ENCODE results near the gene SPATA32. TPM values are rescaled to one million over a fixed set of nuclear protein-coding genes. Genes with fewer than 3 reads are reported as not detected.

The SPATA32 gene, protein sequence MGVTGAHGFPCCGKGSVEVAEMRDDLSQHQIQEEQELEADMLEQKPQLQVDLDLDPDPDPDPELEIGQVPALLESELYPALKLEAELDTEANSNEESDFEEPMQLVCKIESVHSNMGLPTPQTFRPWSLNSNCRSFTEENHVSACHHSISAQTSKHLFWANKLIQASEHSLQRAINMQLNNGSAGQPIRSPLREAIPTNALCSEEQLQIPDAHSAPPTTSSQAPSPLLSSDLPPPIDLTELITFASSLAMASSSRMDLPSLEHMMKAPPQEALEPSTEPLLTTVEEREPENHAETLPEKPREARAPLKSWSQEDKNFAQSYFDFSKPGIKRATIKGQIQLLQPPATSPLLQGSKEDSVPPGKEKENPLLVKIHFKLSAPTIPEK
- not detected in 2 replicates for polyA plus RNA-seq (2013)

DNA sequence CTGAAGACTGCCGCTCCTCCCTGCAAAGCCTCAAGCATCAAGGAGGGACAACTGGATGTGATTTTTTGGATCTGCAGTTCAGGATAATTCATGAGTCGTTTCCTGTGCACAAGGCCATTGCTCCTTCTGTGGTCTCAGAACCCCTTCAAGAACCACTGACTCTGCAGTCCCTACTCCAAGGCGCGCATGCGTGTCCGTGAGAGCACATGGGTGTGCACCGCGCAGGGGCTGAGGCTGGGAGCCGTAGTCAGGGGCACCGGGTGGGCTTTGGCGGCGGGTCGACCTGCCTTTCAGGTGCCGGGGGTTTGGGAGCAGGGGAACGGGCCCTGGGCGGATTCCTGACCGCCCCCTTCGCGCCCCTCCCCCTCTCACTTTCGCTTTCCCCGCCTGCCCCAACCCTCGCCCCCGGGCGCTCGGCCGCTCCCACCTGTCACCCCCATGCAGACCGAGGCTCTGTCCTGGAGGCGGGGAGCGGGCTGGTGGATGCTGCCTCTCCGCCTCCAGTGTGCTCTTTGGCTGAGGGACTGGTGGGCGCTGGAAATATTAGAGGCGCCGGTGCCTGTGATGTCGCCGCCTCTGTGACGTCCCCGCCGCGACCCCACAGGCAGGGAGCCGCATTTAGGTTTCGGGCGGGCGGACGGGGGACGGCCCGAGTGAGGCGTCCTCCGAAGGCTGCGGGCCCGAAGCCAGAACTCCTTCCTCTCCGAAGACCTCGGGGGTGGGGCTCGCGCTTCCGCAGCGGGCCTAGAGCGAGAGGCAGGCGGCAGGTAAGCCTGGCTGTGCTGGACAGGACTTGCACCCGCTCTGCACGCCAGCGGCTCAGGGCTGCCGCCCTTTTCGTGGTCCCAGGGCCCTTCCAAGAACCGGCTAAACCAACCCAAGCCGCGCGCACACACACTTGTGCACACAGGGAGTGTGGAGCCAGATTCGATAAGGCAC, at the start of gene SPATA32:
TSS of gene SPATA32 (minus strand) at position 518 of the 939 bp plus-strand sequence. CDS start at position 440, 78 bp downstream.
- Histone ChIP-seq H4K91ac (ENCODE audit: low read depth, low read length) (no peak within 1 kb of the TSS), H4K8ac (ENCODE audit: low read depth, low read length) (peak within 1 kb of the TSS; percentile 3), H3K4me2 (ENCODE audit: low read length) (peak within 1 kb of the TSS; percentile 68), H3K4me1 (ENCODE audit: control insufficient read depth in 1 of 2, insufficient read depth in 2 of 2, low read length in 2 of 2) (peaks cover 0 to 8% of the 10 kb centered on the region in 2 experiments), H3K27ac (ENCODE audit: low read depth, low read length) (no peak within 1 kb of the TSS), H3K79me2 (ENCODE audit: control insufficient read depth, insufficient read depth, low read length, poor library complexity) (no peaks in the 10 kb centered on the region), H2BK5ac (ENCODE audit: low read depth, low read length, poor library complexity) (no peak within 1 kb of the TSS), H3K14ac (ENCODE audit: low read length) (no peak within 1 kb of the TSS), H2AK5ac (ENCODE audit: low read length) (no peak within 1 kb of the TSS), H3K18ac (ENCODE audit: low read length) (no peak within 1 kb of the TSS), H3K27me3 (ENCODE audit: insufficient read depth, low read length) (no peaks in the 10 kb centered on the region), H2BK12ac (ENCODE audit: low read length) (no peak within 1 kb of the TSS), H2BK120ac (ENCODE audit: insufficient read depth, low read length, poor library complexity) (no peak within 1 kb of the TSS), H2AFZ (ENCODE audit: insufficient read depth, low read length, poor library complexity) (peak within 1 kb of the TSS; percentile 7), H3K36me3 (ENCODE audit: control insufficient read depth in 1 of 2, insufficient read depth in 2 of 2, low read length in 2 of 2) (peaks cover 18 to 26% of the 10 kb centered on the region in 2 experiments), H3K9me3 (ENCODE audit: insufficient read depth, low read depth, low read length) (no peaks in the 10 kb centered on the region), H3K4me3 (ENCODE audit: low read depth, low read length) (peak within 1 kb of the TSS; percentile 63), H3K9ac (ENCODE audit: low read length) (no peak within 1 kb of the TSS), H3K4ac (ENCODE audit: low read depth, low read length) (no peak within 1 kb of the TSS), H3K23ac (ENCODE audit: low read length) (no peak within 1 kb of the TSS), H3K79me1 (ENCODE audit: low read length) (no peaks in the 10 kb centered on the region), H4K12ac (ENCODE audit: low read depth, low read length) (no peak within 1 kb of the TSS)
- WGBS (ENCODE audit: extremely low coverage, insufficient coverage, insufficient read length), result no CpG with 5 or more reads among the region's 68 CpGs
- peak; percentile 40 to 58 for DNase-seq

DNA sequence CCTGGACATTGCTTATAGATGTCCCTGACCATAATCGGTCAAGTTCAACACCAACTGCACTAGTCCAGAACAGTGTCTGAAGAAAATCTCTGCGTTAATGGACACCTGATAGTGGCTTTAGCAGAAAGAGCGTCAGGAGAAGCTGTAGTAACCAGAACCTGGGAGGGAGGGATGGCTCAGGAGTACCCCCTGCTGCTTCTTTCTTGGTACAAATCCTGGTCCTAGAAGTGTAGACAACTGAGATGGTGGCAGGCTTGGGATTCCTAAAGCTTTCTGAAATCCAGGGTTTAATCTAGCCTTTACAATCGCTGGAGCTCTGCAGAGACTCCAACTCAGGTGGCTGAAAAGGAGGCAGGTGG, 49.5 kb upstream of the SPATA32 start:
- Histone ChIP-seq H2BK12ac (ENCODE audit: low read length) (no peak overlapping the region), H3K79me2 (ENCODE audit: control insufficient read depth, insufficient read depth, low read length, poor library complexity) (peaks cover 1% of the 10 kb centered on the region), H2BK120ac (ENCODE audit: insufficient read depth, low read length, poor library complexity) (no peak overlapping the region), H3K9me3 (ENCODE audit: insufficient read depth, low read depth, low read length) (peaks cover 3% of the 10 kb centered on the region), H2AFZ (ENCODE audit: insufficient read depth, low read length, poor library complexity) (no peak overlapping the region), H4K8ac (ENCODE audit: low read depth, low read length) (no peak overlapping the region), H3K14ac (ENCODE audit: low read length) (no peak overlapping the region), H3K27ac (ENCODE audit: low read depth, low read length) (peak overlapping the region; percentile 3), H4K91ac (ENCODE audit: low read depth, low read length) (no peak overlapping the region), H3K79me1 (ENCODE audit: low read length) (peaks cover 2% of the 10 kb centered on the region), H3K36me3 (ENCODE audit: control insufficient read depth in 1 of 2, insufficient read depth in 2 of 2, low read length in 2 of 2) (no peaks in the 10 kb centered on the region), H2AK5ac (ENCODE audit: low read length) (no peak overlapping the region), H4K12ac (ENCODE audit: low read depth, low read length) (no peak overlapping the region), H3K4me2 (ENCODE audit: low read length) (peak overlapping the region; percentile 9), H3K9ac (ENCODE audit: low read length) (no peak overlapping the region), H3K27me3 (ENCODE audit: insufficient read depth, low read length) (no peaks in the 10 kb centered on the region), H3K4ac (ENCODE audit: low read depth, low read length) (no peak overlapping the region), H3K23ac (ENCODE audit: low read length) (no peak overlapping the region), H3K4me1 (ENCODE audit: control insufficient read depth in 1 of 2, insufficient read depth in 2 of 2, low read length in 2 of 2) (peaks cover 13 to 18% of the 10 kb centered on the region in 2 experiments), H3K4me3 (ENCODE audit: low read depth, low read length) (no peak overlapping the region), H3K18ac (ENCODE audit: low read length) (no peak overlapping the region), H2BK5ac (ENCODE audit: low read depth, low read length, poor library complexity) (no peak overlapping the region)
- WGBS (ENCODE audit: extremely low coverage, insufficient coverage, insufficient read length), result no CpG with 5 or more reads among the region's 4 CpGs
- no peak for DNase-seq

DNA sequence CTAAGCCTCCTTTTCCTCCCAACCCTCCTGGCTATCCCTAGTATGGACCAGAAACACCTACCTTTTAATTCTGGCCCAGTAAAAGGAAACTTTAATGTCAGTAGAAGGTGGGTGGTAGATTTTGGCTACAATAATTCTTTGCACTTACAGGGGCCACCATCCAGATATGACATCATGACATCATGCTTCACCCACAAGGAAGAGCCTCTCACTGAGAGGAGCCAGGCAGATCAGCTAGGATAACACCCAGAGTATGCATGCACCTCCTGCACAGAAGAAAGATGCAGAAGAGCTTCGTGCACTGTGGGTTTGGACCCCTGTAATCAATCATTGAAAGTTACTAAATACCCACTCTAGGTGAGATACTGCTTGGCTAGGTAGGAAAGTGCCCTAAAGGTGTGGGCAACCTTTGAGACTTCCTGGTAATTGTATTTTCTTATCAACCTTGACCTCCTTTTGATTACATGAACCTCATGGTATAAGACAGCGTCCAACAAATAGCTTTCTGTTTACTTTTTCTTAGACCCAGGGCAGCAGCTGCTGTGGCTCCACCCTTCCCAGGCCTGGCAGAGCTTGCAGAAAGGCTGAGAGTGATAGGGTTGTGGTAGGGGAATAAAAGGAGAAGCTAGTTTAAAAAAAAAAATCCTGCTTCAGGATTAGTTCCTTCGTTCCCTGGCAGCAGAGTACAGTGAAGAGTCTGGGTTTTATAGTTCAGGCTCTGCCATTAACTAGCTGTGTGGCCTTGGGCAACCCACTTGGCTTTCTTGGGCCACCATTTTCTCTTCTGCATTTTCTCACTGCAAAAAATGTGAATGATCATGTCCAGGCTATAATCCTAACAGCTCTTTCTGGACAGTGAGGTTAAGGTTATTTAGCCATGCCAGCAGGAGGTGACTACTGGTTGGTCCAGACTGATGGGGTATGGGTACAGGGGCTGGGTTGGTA, 48.8 kb upstream of the SPATA32 start:
- Histone ChIP-seq H3K79me2 (ENCODE audit: control insufficient read depth, insufficient read depth, low read length, poor library complexity) (no peaks in the 10 kb centered on the region), H3K4ac (ENCODE audit: low read depth, low read length) (no peak overlapping the region), H3K4me3 (ENCODE audit: low read depth, low read length) (no peak overlapping the region), H3K23ac (ENCODE audit: low read length) (no peak overlapping the region), H4K12ac (ENCODE audit: low read depth, low read length) (no peak overlapping the region), H2BK5ac (ENCODE audit: low read depth, low read length, poor library complexity) (no peak overlapping the region), H2AFZ (ENCODE audit: insufficient read depth, low read length, poor library complexity) (no peak overlapping the region), H3K27me3 (ENCODE audit: insufficient read depth, low read length) (no peaks in the 10 kb centered on the region), H4K8ac (ENCODE audit: low read depth, low read length) (no peak overlapping the region), H3K4me1 (ENCODE audit: control insufficient read depth in 1 of 2, insufficient read depth in 2 of 2, low read length in 2 of 2) (peaks cover 10 to 13% of the 10 kb centered on the region in 2 experiments), H3K79me1 (ENCODE audit: low read length) (no peaks in the 10 kb centered on the region), H3K9ac (ENCODE audit: low read length) (no peak overlapping the region), H4K91ac (ENCODE audit: low read depth, low read length) (no peak overlapping the region), H3K4me2 (ENCODE audit: low read length) (no peak overlapping the region), H2AK5ac (ENCODE audit: low read length) (no peak overlapping the region), H3K14ac (ENCODE audit: low read length) (no peak overlapping the region), H3K9me3 (ENCODE audit: insufficient read depth, low read depth, low read length) (peaks cover 3% of the 10 kb centered on the region), H3K36me3 (ENCODE audit: control insufficient read depth in 1 of 2, insufficient read depth in 2 of 2, low read length in 2 of 2) (peaks cover 0 to under 1% of the 10 kb centered on the region in 2 experiments), H2BK120ac (ENCODE audit: insufficient read depth, low read length, poor library complexity) (no peak overlapping the region), H2BK12ac (ENCODE audit: low read length) (no peak overlapping the region), H3K27ac (ENCODE audit: low read depth, low read length) (no peak overlapping the region), H3K18ac (ENCODE audit: low read length) (no peak overlapping the region)
- DNase-seq, result no peak
- no CpG with 5 or more reads among the region's 3 CpGs for WGBS (ENCODE audit: extremely low coverage, insufficient coverage, insufficient read length)

DNA sequence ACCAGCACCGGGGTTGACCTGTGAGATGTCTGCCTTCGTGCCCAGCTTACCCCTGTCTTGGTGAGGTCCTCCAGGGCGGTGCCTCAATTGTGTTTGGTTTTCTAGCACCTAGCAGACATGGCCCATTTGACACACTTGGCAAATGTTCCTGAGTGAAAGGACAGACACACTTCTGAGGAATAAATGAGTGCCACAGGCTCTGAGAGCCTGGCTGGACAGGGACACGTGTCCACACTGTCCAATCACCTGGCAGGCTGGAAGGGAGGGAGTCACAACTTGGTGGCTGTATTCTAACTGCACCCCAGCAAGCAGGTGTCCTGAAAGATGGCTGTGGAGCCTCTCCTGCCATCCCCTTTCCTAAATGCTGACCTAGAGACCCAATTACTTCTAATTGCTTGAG, 47.5 kb upstream of the SPATA32 start:
- WGBS (ENCODE audit: extremely low coverage, insufficient coverage, insufficient read length), result no CpG with 5 or more reads among the region's 4 CpGs
- no peak overlapping the region for H3K27ac ChIP-seq (ENCODE audit: low read depth, low read length)
- H3K36me3 ChIP-seq (ENCODE audit: control insufficient read depth in 1 of 2, insufficient read depth in 2 of 2, low read length in 2 of 2), result peaks cover 0 to 2% of the 10 kb centered on the region in 2 experiments
- no peak overlapping the region for H2AK5ac ChIP-seq (ENCODE audit: low read length)
- no peak overlapping the region for H3K4ac ChIP-seq (ENCODE audit: low read depth, low read length)
- no peak overlapping the region for H4K91ac ChIP-seq (ENCODE audit: low read depth, low read length)
- peaks cover 3% of the 10 kb centered on the region for H3K9me3 ChIP-seq (ENCODE audit: insufficient read depth, low read depth, low read length)
- no peaks in the 10 kb centered on the region for H3K79me1 ChIP-seq (ENCODE audit: low read length)
- peaks cover 10 to 13% of the 10 kb centered on the region in 2 experiments for H3K4me1 ChIP-seq (ENCODE audit: control insufficient read depth in 1 of 2, insufficient read depth in 2 of 2, low read length in 2 of 2)
- no peak overlapping the region for H4K8ac ChIP-seq (ENCODE audit: low read depth, low read length)
- no peak overlapping the region for H2BK120ac ChIP-seq (ENCODE audit: insufficient read depth, low read length, poor library complexity)
- H3K18ac ChIP-seq (ENCODE audit: low read length), result no peak overlapping the region
- no peak overlapping the region for H2BK5ac ChIP-seq (ENCODE audit: low read depth, low read length, poor library complexity)
- no peak overlapping the region for H3K14ac ChIP-seq (ENCODE audit: low read length)
- no peak overlapping the region for H4K12ac ChIP-seq (ENCODE audit: low read depth, low read length)
- no peak overlapping the region for H3K4me2 ChIP-seq (ENCODE audit: low read length)
- H2BK12ac ChIP-seq (ENCODE audit: low read length), result no peak overlapping the region
- H3K4me3 ChIP-seq (ENCODE audit: low read depth, low read length), result no peak overlapping the region
- H3K23ac ChIP-seq (ENCODE audit: low read length), result no peak overlapping the region
- H3K27me3 ChIP-seq (ENCODE audit: insufficient read depth, low read length), result no peaks in the 10 kb centered on the region
- no peak overlapping the region for H3K9ac ChIP-seq (ENCODE audit: low read length)
- H2AFZ ChIP-seq (ENCODE audit: insufficient read depth, low read length, poor library complexity), result no peak overlapping the region
- DNase-seq, result no peak
- H3K79me2 ChIP-seq (ENCODE audit: control insufficient read depth, insufficient read depth, low read length, poor library complexity), result no peaks in the 10 kb centered on the region

Data from trophoblast cell (in vitro differentiated cells and primary cell).